ENCODE measurements around the gene ARFGAP1.
"Not testable (repeated sequence)": the region's sequence is repeated elsewhere in the genome, so short reads cannot be mapped to it uniquely, and the experiment has no call there.

The ARFGAP1 gene

DNA sequence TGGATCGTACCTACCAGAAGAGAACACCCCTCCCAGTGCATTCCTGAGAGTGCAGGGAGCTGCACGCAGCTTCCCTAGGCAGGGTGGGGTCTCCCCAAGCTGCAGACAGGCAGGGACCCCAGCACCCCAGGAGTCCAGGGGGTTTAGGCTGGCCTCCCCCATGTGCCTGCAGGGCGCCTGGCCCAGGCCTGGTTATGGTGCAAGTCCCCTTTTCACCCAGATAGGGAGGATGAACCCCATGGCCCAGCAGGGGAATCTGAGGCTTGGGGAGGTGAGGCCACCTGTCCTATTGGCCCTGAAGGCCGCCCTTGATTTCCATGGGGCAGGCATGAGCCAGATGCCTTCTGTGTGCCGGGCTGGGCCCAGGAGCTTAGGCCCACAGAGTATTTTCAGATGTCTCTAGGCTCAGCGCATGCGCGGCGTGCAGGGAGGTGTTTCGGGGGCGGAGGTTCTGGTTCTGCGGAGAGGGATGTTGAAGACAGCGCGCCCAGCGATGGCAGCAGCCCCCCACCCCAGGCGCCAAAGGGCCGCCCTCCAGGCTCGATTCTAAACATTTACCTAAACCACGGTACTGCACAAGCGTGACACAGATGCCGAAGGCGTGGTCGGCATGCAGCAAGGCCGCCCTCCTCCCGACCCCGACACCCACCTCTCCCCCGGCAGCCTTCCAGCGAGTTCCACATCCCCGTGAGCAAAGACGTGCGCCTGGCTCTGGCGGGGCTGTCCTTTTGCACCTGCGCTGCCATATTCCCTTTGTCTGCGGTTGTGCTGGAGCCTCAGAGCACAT lies 49.7 kb downstream of the ARFGAP1 start:
- DNase-seq = no peak

- no peak for DNase-seq
Observed at GRCh38 chr20:63322933-63323273, 50.3 kb downstream of the ARFGAP1 start.

- DNase-seq = no peak
Observed at GRCh38 chr20:63323357-63323981, 50.9 kb downstream of the ARFGAP1 start.

- no peak for DNase-seq
Observed at GRCh38 chr20:63325021-63325471, 52.4 kb downstream of the ARFGAP1 start.

DNA sequence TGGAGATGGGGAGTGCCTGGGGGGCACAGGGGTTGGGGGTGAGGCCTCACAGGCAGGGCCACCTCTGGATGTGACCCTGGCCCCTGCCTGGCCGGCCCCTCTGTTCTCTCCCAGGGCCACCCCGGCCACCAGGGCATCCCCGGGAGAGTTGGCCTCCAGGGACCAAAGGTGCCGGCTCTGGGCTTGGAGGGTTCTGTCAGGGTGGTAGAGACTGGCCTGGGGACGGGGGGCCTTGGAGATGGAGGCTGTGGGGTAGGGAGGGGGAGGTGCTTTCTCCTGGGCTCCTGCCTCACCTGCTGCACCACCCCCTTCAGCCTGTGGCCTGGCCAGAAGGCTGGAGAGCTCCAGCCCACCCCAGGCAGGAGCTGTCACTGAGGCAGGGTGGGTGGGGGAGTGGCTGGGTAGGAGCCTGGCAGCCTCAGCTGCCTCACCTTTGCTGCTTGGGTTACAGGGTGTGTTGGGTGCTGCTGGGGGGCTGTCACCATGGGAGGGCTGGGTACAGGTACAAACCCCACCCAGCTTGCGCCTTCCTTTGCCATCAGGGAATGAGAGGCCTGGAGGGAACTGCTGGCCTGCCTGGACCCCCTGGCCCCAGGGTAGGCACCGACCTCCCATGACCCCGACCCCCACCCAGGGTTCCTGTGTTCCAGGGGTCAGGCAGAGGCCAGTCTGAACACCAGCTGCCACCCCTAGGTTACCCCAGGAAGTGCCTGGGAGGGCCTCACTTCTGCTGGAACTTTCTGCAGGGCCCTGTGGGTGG lies 53.1 kb downstream of the ARFGAP1 start:
- DNase-seq = no peak

- no peak for DNase-seq
Observed at GRCh38 chr20:63326314-63327230, 54.0 kb downstream of the ARFGAP1 start.

DNA sequence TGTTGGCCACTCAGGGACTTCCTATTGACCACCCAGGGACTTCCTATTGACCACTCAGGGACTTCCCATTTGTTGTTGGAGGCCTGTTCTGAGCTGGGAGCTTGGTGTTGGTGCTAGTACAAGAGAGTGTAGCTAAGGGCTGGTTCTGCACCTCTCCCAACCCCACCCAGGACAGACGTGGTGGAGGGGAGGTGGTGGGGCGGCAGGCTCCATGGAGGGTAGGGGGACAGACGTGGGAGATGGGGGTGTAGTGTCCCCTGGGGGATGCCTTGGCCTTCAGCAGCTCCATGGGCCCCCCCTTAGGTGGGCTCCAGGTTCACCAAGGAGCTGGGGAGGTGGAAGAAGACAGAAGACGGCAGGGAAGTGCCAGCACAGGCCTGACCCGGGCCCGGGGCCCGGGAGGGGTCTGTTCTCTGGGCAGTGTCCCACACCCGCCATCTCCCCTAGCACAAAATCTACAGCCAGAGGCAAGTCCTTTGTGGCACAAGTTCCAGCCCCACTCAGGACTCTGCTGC lies 54.7 kb downstream of the ARFGAP1 start:
- DNase-seq = no peak

DNA sequence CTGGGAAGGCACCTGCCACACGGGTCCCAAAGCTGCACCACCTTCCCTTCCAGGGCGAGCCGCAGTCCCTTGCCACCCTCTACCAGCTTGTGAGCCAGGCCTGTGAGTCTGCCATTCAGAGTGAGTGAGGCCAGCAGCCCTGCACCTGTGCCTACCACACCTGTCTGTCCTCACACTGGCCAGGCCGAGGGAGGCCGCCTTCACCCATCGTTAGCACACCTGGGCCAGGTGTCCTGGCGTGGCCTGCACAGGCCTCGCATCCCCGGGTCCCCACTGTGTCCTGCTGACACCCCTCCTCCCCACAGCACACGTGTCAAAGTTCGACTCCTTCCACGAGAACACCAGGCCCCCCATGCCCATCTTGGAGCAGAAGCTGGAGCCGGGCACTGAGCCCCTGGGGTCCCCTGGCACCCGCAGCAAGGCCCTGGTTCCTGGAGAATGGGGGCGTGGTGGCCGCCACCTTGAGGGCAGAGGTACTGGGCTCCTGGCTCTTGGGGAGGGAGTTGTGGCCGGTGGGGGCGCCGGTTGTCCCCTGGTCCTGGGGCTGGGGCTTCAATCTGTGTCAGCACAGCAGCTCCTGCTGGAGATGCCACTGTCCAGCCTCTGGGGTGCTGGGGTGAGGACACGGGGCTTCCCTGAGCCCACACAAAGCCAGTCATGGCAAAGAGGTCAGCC lies 55.5 kb downstream of the ARFGAP1 start:
- no peak for DNase-seq

- no peak for DNase-seq
Observed at GRCh38 chr20:63328718-63329275, 56.2 kb downstream of the ARFGAP1 start.

DNA sequence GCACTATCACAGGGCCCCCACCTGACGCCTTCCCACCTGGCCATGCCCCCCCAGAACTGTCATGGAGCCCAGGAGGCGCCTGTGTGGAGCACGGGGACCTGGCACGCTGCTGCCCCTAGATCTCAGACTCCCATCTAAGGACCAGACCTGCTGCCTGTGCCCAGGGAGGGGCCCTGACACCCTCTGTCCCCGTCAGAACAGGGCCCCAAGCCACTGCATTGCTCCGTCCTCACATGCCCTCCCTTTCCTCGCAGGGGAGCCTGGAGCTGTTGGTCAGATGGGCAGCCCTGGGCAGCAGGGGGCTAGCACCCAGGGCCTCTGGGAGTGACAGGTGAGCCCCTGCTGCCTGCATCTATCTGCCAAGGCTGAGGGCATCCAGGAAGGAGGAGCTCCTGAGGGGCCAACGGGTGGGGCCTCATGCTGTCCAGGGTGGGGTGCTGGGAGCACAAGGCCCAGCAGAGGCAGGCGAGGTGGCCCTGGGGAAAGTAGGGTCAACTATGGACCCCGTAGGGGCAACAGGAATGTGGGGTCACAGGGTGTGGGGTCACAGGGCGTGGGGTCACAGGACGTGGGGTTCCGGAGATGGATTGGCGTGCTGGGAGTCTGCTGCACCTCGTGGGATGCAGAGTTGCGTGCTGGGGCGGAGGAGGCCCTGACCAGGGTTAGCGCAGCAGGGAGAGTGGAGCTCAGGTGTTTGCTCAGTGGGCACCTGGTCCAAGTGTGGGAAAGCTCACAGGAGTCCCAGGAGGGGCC lies 56.9 kb downstream of the ARFGAP1 start:
- no peak for DNase-seq

DNA sequence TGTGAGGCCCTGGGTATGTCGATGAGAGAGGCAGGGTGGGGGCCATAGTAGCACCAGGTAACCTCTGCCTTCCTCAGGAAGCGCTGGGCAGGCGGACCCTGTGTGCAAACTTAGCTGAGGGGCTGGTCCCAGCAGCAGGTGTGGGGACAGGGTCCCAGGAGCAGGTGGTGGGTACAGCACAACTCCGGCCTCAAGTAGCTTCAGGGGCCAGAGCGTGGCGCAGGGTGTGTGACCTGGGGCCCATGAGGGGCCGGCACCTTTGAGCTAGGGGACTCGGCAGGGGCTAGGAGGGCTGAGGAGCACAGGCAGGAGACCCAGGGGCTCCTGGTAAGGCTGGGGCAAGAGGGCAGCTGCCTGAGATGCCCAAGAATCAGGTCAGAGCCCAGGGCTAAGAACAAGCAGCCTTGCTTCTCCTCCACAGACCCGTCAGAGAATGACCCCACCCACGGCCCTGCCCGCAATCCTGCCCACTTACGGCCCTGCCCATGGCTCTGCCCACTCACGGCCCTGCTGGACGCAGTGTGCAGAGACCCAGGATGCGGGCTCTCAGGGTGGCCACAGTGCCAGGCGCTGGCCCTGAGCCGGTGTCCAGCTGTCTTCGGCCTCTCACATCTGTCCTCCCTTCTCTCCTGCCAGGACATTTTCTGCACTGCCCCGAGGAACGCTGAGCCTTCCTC lies 57.6 kb downstream of the ARFGAP1 start:
- DNase-seq = no peak

DNA sequence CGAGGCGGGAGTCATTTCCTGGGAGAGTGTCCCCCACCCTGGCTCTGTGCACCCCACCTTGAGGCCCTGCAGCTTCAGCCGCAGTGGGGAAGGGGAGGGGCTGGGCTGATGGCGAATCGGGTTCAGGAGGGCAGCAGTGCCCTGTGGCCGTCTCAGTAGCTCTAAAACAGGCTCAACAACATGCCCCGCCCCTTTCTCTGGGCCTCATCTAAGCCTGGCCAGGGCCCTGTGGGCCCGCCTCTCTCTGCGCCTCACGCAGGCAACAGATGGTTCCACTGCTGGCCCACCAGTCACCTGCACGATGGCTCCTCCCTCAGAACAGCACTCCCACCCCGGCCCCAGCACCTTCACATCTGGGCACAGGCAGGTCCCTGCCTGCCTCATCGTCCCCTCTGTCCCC lies 58.3 kb downstream of the ARFGAP1 start:
- DNase-seq = no peak

DNA sequence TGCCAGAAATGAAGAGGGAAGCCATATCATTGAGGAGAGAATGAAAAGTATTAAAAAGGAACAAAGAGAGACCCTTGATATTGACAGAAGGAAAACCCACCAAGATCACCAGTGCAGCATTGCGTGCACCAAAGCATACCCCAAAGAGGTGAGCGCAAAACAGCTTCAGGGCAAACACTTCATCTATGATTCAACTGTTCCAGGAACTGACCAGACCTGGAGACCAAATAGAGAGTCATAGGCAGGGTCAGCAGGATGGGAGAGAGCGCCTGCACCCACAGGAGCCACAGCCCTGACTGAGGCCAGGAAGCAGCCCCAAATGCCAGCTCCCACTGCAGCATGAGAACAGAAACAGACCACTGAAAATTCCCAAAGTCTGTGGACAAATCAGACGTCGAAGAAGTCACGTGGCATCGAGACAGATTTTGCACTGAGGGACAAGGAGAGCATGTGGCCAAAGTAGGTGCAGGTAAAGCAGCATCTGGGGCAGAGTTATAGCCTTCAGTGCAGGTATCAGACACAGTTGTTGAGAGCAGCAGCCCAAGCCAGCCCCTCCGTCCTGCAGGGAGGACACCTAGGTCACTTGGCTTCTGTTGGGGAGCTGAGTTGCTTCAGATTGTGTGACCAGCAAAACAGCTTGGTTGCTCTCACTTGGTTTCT lies 59.3 kb downstream of the ARFGAP1 start:
- no peak for DNase-seq

DNA sequence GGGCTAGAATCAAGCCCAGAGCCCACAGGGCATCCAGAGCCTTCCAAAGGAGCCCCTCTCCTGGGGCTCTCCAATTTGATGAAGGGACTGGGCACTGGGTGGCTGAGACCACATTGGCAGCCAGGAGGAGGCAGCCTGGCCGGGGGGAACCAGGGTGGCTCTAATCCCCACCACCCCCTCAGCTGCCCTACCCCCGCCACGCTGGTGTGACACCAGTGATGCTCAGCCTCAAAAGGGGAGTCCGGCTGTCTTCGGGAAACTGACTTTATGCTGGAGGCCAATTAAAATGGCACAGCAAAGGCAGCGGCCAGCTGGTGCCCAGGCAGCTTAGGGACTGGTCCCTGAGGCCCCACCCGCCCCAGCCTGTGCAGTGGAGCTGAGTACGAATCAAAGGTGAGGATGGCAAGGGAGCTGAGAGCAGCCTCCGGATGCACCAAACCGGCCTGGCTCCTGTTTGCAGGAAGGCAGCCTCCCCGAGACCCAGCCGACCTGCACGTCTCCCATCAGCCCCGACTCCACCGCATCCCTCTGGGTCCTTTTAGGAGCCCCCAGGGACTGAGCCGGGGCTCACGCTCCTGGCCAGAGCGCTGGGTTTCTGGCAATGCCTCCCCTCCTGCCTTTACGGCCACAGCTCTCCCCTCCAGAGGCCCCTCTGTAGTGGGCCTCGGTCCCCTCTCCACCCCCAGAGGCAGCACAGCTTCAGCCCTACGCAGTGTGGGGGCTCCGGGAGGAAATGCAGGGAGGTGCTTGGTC lies 60.1 kb downstream of the ARFGAP1 start:
- no peak for DNase-seq

DNA sequence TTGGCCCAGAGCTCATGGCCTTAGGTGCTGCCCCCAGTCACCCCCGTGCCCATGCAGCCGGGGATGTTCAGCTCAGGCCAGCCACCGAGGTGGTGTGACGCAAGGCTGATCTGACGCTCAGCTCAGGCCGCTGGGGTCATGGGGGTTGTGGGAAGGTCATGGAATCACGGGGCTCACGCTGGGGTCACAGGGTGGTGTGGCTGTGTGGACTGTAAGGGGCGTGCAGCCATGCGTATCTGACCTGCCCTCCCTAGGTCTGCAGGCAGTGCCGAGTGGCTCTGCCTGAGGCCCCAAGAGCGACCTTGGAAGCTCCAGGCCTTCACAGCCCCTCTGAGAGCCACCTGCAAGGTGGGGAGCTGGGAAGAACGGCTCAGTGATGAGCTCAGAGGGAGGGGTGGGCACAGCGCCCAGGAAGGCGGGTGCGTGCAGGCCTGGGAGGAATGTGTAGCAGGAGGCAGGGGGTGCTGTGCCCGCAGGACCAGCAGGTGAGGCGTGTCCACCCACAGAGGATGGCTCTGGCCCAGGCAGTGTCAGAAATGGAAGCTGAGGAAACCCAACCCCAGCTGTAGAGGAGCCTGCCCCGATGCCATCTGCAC lies 60.7 kb downstream of the ARFGAP1 start:
- DNase-seq = no peak

DNA sequence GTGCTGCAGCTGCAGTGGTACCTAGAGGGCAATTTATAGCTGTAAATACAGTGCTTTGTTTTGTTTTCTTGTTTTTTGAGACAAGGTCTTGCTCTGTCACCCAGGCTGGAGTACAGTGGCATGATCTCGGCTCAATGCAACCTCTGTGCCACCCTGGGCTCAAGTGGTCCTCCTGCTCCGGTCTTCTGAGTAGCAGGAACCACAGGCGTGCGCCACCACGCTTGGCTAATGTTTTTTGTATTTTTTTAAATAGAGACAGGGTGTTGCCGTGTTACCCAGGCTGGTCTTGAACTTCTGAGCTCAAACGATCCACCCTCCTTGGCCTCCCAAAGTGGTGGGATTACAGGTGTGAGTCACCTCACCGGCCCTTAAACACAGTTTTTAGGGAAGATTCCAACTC lies 61.7 kb downstream of the ARFGAP1 start:
- DNase-seq = no peak

DNA sequence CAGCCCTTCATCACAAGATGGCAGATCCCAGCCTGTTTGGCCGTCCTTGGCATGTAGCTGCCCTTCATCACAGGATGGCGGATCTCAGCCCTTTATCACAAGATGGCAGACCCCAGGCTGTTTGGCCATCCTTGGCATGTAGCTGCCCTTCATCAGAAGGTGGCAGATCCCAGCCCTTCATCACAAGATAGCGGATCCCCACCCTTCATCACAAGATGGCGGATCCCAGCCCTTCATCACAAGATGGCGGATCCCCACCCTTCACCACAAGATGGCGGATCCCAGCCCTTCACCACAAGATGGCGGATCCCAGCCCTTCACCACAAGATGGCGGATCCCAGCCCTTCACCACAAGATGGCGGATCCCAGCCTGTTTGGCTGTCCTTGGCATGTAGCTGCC lies 62.4 kb downstream of the ARFGAP1 start:
- DNase-seq = not testable (repeated sequence)

DNA sequence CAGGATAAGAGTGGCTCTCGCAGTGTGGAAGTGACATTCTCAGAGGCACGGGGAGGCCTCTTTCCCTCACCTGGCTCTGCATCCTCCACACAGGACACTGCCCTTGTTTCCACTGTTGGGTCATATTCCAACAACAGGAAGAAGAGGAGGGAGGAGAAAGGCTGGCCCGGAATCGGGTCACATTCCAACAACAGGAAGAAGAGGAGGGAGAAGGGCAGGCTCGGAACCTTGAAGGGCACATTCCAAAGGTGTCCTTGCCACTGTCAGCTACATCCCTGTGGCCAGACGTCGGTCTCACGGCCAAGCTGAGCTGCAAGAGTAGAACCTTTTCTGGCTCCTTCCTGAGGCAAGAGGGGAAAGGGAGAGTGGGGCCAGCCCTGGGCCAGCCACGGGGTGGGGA lies 63.1 kb downstream of the ARFGAP1 start:
- no peak for DNase-seq

Measured in activated CD4-positive, alpha-beta T cell treated with anti-CD3 and anti-CD28 coated beads for 1 hour (primary cell).